Epithelial cell of esophagus (primary cell): ENCODE results near the gene CACNB4.

ENCODE experiments used
- DNase-seq: peaks from one replicate; pipeline ENCODE4 v3.0.0; 2010; ENCODE audit warnings: low read depth
- H3K4me3 ChIP-seq: 2 replicates; pipeline ENCODE4 v1.5.1; 2011; ENCODE audit warnings: mild to moderate bottlenecking, low read length, control low read depth
- CTCF ChIP-seq: IDR thresholded peaks from 2 replicates; pipeline ENCODE4 v1.5.1; 2011; ENCODE audit warnings: low read depth, mild to moderate bottlenecking, low read length, control low read depth, inconsistent platforms; ENCODE audit not compliant: insufficient read depth; ENCODE audit errors: missing control alignments

Gene CACNB4

GRCh38 chr2:152049541-152049940 is 49.3 kb downstream of the CACNB4 start:
- DNase-seq = no peak
- H3K4me3 ChIP-seq = no peak overlapping the region
- TF ChIP-seq CTCF = no peak

- no peak overlapping the region for H3K4me3 ChIP-seq
- TF ChIP-seq CTCF = peak; percentile 36
- no peak for DNase-seq
These were observed 50.9 kb downstream of the CACNB4 start for GRCh38 chr2:152047824-152048471.

GRCh38 chr2:152046940-152047339 is 51.9 kb downstream of the CACNB4 start:
- TF ChIP-seq CTCF = no peak
- H3K4me3 ChIP-seq = no peak overlapping the region

GRCh38 chr2:152042636-152043615 is 55.9 kb downstream of the CACNB4 start:
- no peak for DNase-seq
- H3K4me3 ChIP-seq = no peak overlapping the region
- TF ChIP-seq CTCF = no peak

More at GRCh38 chr2:152046940-152047339, 51.9 kb downstream of the CACNB4 start:
- DNase-seq = no peak

- no peak overlapping the region for H3K4me3 ChIP-seq
- DNase-seq = no peak
These were observed 60.3 kb downstream of the CACNB4 start for GRCh38 chr2:152038441-152038958.

More at GRCh38 chr2:152038441-152038958, 60.3 kb downstream of the CACNB4 start:
- no peak for TF ChIP-seq CTCF
